Eye (tissue), 1 donor: ENCODE measurements around the gene CD276.
"Not testable (repeated sequence)": the region's sequence is repeated elsewhere in the genome, so short reads cannot be mapped to it uniquely, and the experiment has no call there.

Source experiments
- DNase-seq: peaks from one replicate; pipeline ENCODE4 v3.0.0-alpha.2; 2015

The CD276 gene

GRCh38 chr15:73684581-73685455 is 635 bp downstream of the CD276 start:
- peak; percentile 81 for DNase-seq

GRCh38 chr15:73685981-73686380 is 1.8 kb downstream of the CD276 start:
- DNase-seq = no peak

- DNase-seq = peak; percentile 12
Observed at GRCh38 chr15:73686781-73687256, 2.6 kb downstream of the CD276 start.

GRCh38 chr15:73687351-73687750 is 3.2 kb downstream of the CD276 start:
- no peak for DNase-seq

- no peak for DNase-seq
Observed at GRCh38 chr15:73688455-73688854, 4.3 kb downstream of the CD276 start.

- peak; percentile 36 for DNase-seq
Observed at GRCh38 chr15:73691396-73691795, 7.2 kb downstream of the CD276 start.

- no peak for DNase-seq
Observed at GRCh38 chr15:73694419-73694818, 10.2 kb downstream of the CD276 start.

- DNase-seq = no peak
Observed at GRCh38 chr15:73695773-73696640, 11.8 kb downstream of the CD276 start.

GRCh38 chr15:73696641-73697001 is 12.4 kb downstream of the CD276 start:
- no peak for DNase-seq

- DNase-seq = peak; percentile 88
Observed at GRCh38 chr15:73697033-73697467, 12.9 kb downstream of the CD276 start.

GRCh38 chr15:73699249-73700040 is 15.3 kb downstream of the CD276 start:
- DNase-seq = no peak

- peak; percentile 94 for DNase-seq
Observed at GRCh38 chr15:73700041-73700842, 16.1 kb downstream of the CD276 start.

- DNase-seq = not testable (repeated sequence)
Observed at GRCh38 chr15:73702311-73703239, 18.4 kb downstream of the CD276 start.

GRCh38 chr15:73703601-73704000 is 19.4 kb downstream of the CD276 start:
- DNase-seq = not testable (repeated sequence)

- not testable (repeated sequence) for DNase-seq
Observed at GRCh38 chr15:73704142-73704868, 20.1 kb downstream of the CD276 start.

- peak; percentile 81 for DNase-seq
Observed at GRCh38 chr15:73704869-73705645, 20.9 kb downstream of the CD276 start.

GRCh38 chr15:73708691-73709090 is 24.5 kb downstream of the CD276 start:
- DNase-seq = no peak

GRCh38 chr15:73709241-73709640 is 25.1 kb downstream of the CD276 start:
- DNase-seq = no peak

GRCh38 chr15:73709686-73710085 is 25.5 kb downstream of the CD276 start:
- DNase-seq = no peak
